Activated naive CD4-positive, alpha-beta T cell treated with anti-CD3 and anti-CD28 coated beads for 36 hours (primary cell): ENCODE data around the gene INAFM2. TPM values are rescaled to one million over a fixed set of nuclear protein-coding genes. Genes with fewer than 3 reads are reported as not detected.

ENCODE experiments used
- CTCF ChIA-PET: fragments of 350-600 bp; sonication (Branson Sonifier 250); formaldehyde crosslinking; loops from one replicate; lab custom pipeline; 2021; ENCODE audit warnings: antibody characterized with exemption; lab: Charles Lee
- DNase-seq: peaks from one replicate; pipeline ENCODE4 v3.0.0-alpha.2; 2020
- H3K27ac Mint-ChIP-seq: one replicate; pipeline ENCODE4 v1.8.0; 2021; ENCODE audit warnings: mild to moderate bottlenecking, mixed read lengths
- H3K27me3 Mint-ChIP-seq: one replicate; pipeline ENCODE4 v1.8.0; 2021; ENCODE audit warnings: low read depth, mixed read lengths
- H3K36me3 Mint-ChIP-seq: one replicate; pipeline ENCODE4 v1.8.0; 2021; ENCODE audit warnings: low read depth, mixed read lengths
- H3K4me1 Mint-ChIP-seq: one replicate; pipeline ENCODE4 v1.8.0; 2021; ENCODE audit warnings: low read depth, mixed read lengths
- H3K4me3 Mint-ChIP-seq: one replicate; pipeline ENCODE4 v1.8.0; 2021; ENCODE audit warnings: mild to moderate bottlenecking, moderate library complexity, mixed read lengths
- H3K9me3 Mint-ChIP-seq: one replicate; pipeline ENCODE4 v1.8.0; 2021; ENCODE audit warnings: mixed read lengths
- intact Hi-C: fragments of 100-400 bp; cut with micrococcal nuclease; formaldehyde crosslinking; loops from one replicate; pipeline ENCODE4 v1.15.1; 2023
- total RNA-seq, 2 experiments: library from RNA; stranded (reverse); gene quantifications; one replicate each; pipeline ENCODE4 v1.2.3, GENCODE V29; 2021

The INAFM2 gene
- total RNA-seq, 2 experiments from 2014 or later, result 4.9 to 6.5 TPM

GRCh38 chr15:40348474-40348870, 25.0 kb downstream of the INAFM2 start:
- no peak overlapping the region for H3K4me3 Mint-ChIP-seq
- CTCF ChIA-PET, result interaction anchor here (1.0 kb wide), 1 partner anchor 74 kb away, joined by 3 read pairs; no protein-coding TSS in a partner anchor
- H3K36me3 Mint-ChIP-seq, result no peaks in the 10 kb centered on the region
- no peaks in the 10 kb centered on the region for H3K4me1 Mint-ChIP-seq
- intact Hi-C loops, result no loop called here
- no peaks in the 10 kb centered on the region for H3K9me3 Mint-ChIP-seq
- no peaks in the 10 kb centered on the region for H3K27me3 Mint-ChIP-seq
- DNase-seq, result no peak
- no peak overlapping the region for H3K27ac Mint-ChIP-seq

GRCh38 chr15:40349163-40349562, 25.7 kb downstream of the INAFM2 start:
- intact Hi-C loops, result no loop called here
- H3K36me3 Mint-ChIP-seq, result no peaks in the 10 kb centered on the region
- no peak overlapping the region for H3K4me3 Mint-ChIP-seq
- no peaks in the 10 kb centered on the region for H3K9me3 Mint-ChIP-seq
- DNase-seq, result no peak
- H3K27me3 Mint-ChIP-seq, result no peaks in the 10 kb centered on the region
- no peak overlapping the region for H3K27ac Mint-ChIP-seq
- no peaks in the 10 kb centered on the region for H3K4me1 Mint-ChIP-seq
- CTCF ChIA-PET, result interaction anchor here (1.1 kb wide), 1 partner anchor 10 kb away, joined by 3 read pairs; no protein-coding TSS in a partner anchor

- Mint-ChIP-seq H3K4me1 (no peaks in the 10 kb centered on the region), H3K9me3 (no peaks in the 10 kb centered on the region), H3K36me3 (no peaks in the 10 kb centered on the region), H3K27me3 (peaks cover 5% of the 10 kb centered on the region), H3K4me3 (no peak overlapping the region), H3K27ac (no peak overlapping the region)
- intact Hi-C loops, result no loop called here
- CTCF ChIA-PET, result interaction anchor here (2.0 to 3.6 kb wide), 2 partner anchors 14 to 69 kb away, joined by 6 to 23 read pairs; no protein-coding TSS in a partner anchor
- DNase-seq, result no peak
These were observed 28.9 kb downstream of the INAFM2 start for GRCh38 chr15:40352281-40352901.

- peaks cover 2% of the 10 kb centered on the region for H3K4me1 Mint-ChIP-seq
- no peak overlapping the region for H3K4me3 Mint-ChIP-seq
- H3K9me3 Mint-ChIP-seq, result no peaks in the 10 kb centered on the region
- no peaks in the 10 kb centered on the region for H3K36me3 Mint-ChIP-seq
- H3K27ac Mint-ChIP-seq, result no peak overlapping the region
- intact Hi-C loops, result no loop called here
- CTCF ChIA-PET, result interaction anchor here (1.0 to 3.6 kb wide), 2 partner anchors 9 to 15 kb away, joined by 4 to 23 read pairs; no protein-coding TSS in a partner anchor
- peaks cover 5% of the 10 kb centered on the region for H3K27me3 Mint-ChIP-seq
- no peak for DNase-seq
These were observed 30.2 kb downstream of the INAFM2 start for GRCh38 chr15:40353697-40354096.

- CTCF ChIA-PET, result interaction anchor here (0.6 to 3.6 kb wide), 9 partner anchors 10 to 125 kb away, joined by 3 to 23 read pairs (median 6); no protein-coding TSS in a partner anchor
- H3K9me3 Mint-ChIP-seq, result no peaks in the 10 kb centered on the region
- no peak overlapping the region for H3K27ac Mint-ChIP-seq
- H3K4me1 Mint-ChIP-seq, result peaks cover 2% of the 10 kb centered on the region
- H3K36me3 Mint-ChIP-seq, result no peaks in the 10 kb centered on the region
- no peak overlapping the region for H3K4me3 Mint-ChIP-seq
- H3K27me3 Mint-ChIP-seq, result peaks cover 5% of the 10 kb centered on the region
- intact Hi-C loops, result loop anchor here (5.0 kb wide), 1 partner anchor 47 kb away; the partner anchor contains the start of gene PLCB2
- DNase-seq, result no peak
These were observed 31.1 kb downstream of the INAFM2 start for GRCh38 chr15:40354408-40355171.

GRCh38 chr15:40355976-40356585, 32.6 kb downstream of the INAFM2 start:
- intact Hi-C loops, result loop anchor here (5.0 kb wide), 1 partner anchor 49 kb away; the partner anchor contains the start of gene PLCB2
- CTCF ChIA-PET, result interaction anchor here (0.7 to 2.3 kb wide), 7 partner anchors 11 to 49 kb away, joined by 3 to 21 read pairs (median 6); no protein-coding TSS in a partner anchor
- no peak for DNase-seq
- H3K36me3 Mint-ChIP-seq, result no peaks in the 10 kb centered on the region
- H3K9me3 Mint-ChIP-seq, result no peaks in the 10 kb centered on the region
- H3K27ac Mint-ChIP-seq, result no peak overlapping the region
- peaks cover 5% of the 10 kb centered on the region for H3K27me3 Mint-ChIP-seq
- no peak overlapping the region for H3K4me3 Mint-ChIP-seq
- H3K4me1 Mint-ChIP-seq, result peaks cover 2% of the 10 kb centered on the region

GRCh38 chr15:40357246-40357645, 33.8 kb downstream of the INAFM2 start:
- H3K27ac Mint-ChIP-seq, result no peak overlapping the region
- H3K4me3 Mint-ChIP-seq, result peak overlapping the region; percentile 16
- peaks cover 2% of the 10 kb centered on the region for H3K4me1 Mint-ChIP-seq
- intact Hi-C loops, result loop anchor here (5.0 kb wide), 1 partner anchor 50 kb away; the partner anchor contains the start of gene PLCB2
- H3K9me3 Mint-ChIP-seq, result no peaks in the 10 kb centered on the region
- H3K36me3 Mint-ChIP-seq, result no peaks in the 10 kb centered on the region
- peaks cover 5% of the 10 kb centered on the region for H3K27me3 Mint-ChIP-seq
- no peak for DNase-seq
- CTCF ChIA-PET, result interaction anchor here (0.8 to 2.3 kb wide), 5 partner anchors 11 to 66 kb away, joined by 3 to 16 read pairs (median 3); no protein-coding TSS in a partner anchor

- intact Hi-C loops, result loop anchor here (1.0 to 5.0 kb wide), 4 partner anchors 10 to 51 kb away; partner anchors contain the start of genes KNSTRN and PLCB2
- peak within 1 kb of the TSS; percentile 72 for H3K4me3 Mint-ChIP-seq
- H3K36me3 Mint-ChIP-seq, result no peaks in the 10 kb centered on the region
- peaks cover 5% of the 10 kb centered on the region for H3K27me3 Mint-ChIP-seq
- peak; percentile 90 for DNase-seq
- no peaks in the 10 kb centered on the region for H3K9me3 Mint-ChIP-seq
- CTCF ChIA-PET, result interaction anchor here (0.8 to 2.3 kb wide), 5 partner anchors 10 to 65 kb away, joined by 3 to 16 read pairs (median 3); no protein-coding TSS in a partner anchor
- peaks cover 2% of the 10 kb centered on the region for H3K4me1 Mint-ChIP-seq
- no peak within 1 kb of the TSS for H3K27ac Mint-ChIP-seq
These were observed 34.4 kb downstream of the INAFM2 start, which contains the start of gene DISP2 for GRCh38 chr15:40357723-40358470. DISP2 (plus strand) TSS chr15:40358219; CDS start chr15:40358322, 103 bp downstream.

- Mint-ChIP-seq H3K27ac (no peak overlapping the region), H3K4me3 (peak overlapping the region; percentile 57), H3K36me3 (no peaks in the 10 kb centered on the region), H3K9me3 (no peaks in the 10 kb centered on the region), H3K27me3 (peaks cover 5% of the 10 kb centered on the region), H3K4me1 (peaks cover 2% of the 10 kb centered on the region)
- CTCF ChIA-PET, result interaction anchor here (2.3 kb wide), 1 partner anchor 14 kb away, joined by 16 read pairs; no protein-coding TSS in a partner anchor
- DNase-seq, result no peak
- intact Hi-C loops, result loop anchor here (1.0 to 5.0 kb wide), 4 partner anchors 10 to 51 kb away; partner anchors contain the start of genes KNSTRN and PLCB2
These were observed 35.2 kb downstream of the INAFM2 start for GRCh38 chr15:40358471-40359353.

GRCh38 chr15:40360015-40360414, 36.5 kb downstream of the INAFM2 start:
- CTCF ChIA-PET, result interaction anchor here (0.7 kb wide), 1 partner anchor 10 kb away, joined by 3 read pairs; no protein-coding TSS in a partner anchor
- peaks cover 2% of the 10 kb centered on the region for H3K4me1 Mint-ChIP-seq
- no peak overlapping the region for H3K4me3 Mint-ChIP-seq
- H3K9me3 Mint-ChIP-seq, result no peaks in the 10 kb centered on the region
- intact Hi-C loops, result no loop called here
- no peak overlapping the region for H3K27ac Mint-ChIP-seq
- no peak for DNase-seq
- H3K36me3 Mint-ChIP-seq, result no peaks in the 10 kb centered on the region
- H3K27me3 Mint-ChIP-seq, result peaks cover 5% of the 10 kb centered on the region
